Ecto neural progenitor cell (in vitro differentiated cells): ENCODE measurements around the gene KICS2.
"Not testable (repeated sequence)": the region's sequence is repeated elsewhere in the genome, so short reads cannot be mapped to it uniquely, and the experiment has no call there.

ENCODE experiments used
- DNase-seq: peaks from one replicate; pipeline ENCODE4 v3.0.0-alpha.2; 2018; ENCODE audit warnings: low spot score

The KICS2 gene

DNA sequence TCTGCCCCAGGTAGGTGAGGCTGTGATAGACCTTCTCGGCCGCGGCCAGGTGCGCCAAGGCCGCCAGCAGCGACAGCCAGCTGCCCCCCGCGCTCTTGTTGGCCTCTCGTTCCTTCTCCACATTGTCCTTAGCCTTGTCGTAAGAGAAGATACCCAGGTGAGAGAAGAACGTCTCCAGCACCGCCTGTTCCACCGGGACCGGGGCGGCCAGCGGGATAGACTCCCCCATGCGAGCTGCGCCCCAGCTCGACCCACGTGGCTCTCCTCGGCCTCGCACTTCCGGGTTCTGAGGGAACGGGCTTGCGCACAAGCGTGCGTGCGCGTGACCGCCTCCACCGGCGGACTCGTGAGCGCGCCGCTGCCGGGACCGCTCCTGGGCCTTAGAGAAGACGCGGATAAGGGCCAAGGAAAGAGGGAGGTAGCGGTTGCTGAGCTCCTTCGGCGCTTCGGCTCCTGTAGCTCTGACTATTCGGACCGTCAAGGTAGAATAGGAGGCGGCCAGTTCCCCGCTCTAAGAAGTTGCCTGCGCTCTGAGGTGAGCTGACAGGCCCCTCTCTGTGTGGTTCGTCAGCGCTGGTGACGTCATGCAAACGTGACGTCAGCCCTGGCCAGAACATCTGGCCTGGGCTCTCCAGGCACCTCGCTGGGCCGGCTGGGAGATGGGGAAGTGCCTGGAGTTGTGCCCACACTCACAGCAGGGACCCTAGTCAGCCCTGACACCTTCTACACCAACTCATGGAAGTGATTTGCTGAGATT, at the start of gene KICS2:
TSS of gene KICS2 (minus strand) at position 288 of the 757 bp plus-strand sequence. CDS start at position 229, 59 bp downstream.
- peak; percentile 95 for DNase-seq

DNA sequence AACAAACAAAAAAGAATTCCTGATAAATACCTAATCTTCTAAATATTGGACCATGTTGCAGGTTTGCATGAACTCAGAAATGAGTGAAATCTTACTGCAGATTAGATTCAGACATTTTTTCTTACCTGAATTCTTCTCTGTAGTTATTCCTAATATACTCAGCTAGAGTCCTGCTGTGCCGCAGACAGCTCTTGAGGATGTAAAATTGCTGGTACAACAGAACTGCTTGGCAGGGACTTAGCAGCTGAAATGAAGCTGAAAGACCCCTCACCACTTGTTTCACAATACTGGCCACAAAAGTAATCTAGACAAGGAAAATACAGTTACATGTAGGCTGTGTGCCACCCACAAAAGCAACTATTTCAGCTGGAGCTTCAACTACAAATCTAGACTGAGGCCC, 48.3 kb upstream of the KICS2 start:
- no peak for DNase-seq

DNA sequence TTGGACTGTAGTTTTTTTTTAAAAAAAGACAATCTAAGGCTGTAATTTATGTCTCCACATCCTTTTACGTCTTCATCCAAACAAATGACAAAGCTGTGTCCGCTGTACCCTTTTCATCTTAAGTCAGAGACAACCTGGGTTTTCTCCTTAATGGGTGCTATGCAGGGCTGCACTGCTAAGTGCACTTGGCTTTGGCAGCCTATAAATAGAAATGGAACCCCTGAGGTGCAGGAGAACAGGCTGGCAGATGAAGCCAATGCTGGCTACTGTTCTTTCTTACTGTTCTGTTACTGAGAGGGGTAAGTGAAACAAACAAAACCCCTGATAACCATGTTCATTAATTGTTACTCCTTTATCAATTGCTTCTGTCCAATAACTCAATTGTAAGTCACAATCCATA, 47.1 kb upstream of the KICS2 start:
- no peak for DNase-seq

DNA sequence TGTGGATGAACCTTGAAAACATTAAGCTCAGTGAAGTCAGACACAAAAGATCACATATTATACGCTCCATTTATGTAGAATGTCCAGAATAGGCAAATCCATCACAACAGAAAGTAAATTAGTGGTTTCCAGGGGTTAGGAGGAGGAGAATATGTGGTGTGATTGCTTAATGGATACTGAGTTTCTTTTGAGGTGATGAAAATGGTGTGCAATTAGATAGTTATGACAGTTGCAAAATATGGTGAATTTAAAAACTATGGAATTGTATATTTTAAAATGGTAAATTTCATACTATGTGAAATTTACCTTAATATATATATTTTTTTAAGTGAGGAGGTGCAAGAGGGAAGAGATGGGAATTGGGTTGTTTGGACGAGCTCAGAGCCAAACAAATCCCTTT, 46.3 kb upstream of the KICS2 start:
- no peak for DNase-seq

DNA sequence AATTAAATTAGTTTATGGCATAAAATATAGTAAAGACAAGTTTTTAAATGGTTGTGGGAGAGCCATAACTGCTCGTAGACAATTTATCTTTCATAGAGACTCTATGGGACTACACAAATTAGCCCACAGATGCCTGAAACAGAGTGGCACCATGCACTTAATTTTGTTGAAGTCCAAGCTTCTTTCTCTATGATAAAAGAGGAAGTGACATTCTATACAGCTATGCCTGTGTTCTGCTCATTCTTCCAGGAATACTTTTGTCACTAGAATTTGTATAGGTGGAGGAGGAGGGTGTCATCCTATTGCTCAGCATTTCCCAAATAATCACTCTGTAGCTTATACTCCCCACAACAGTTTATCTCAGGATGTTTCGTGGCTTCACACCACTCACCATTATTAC, 43.7 kb upstream of the KICS2 start:
- no peak for DNase-seq

DNA sequence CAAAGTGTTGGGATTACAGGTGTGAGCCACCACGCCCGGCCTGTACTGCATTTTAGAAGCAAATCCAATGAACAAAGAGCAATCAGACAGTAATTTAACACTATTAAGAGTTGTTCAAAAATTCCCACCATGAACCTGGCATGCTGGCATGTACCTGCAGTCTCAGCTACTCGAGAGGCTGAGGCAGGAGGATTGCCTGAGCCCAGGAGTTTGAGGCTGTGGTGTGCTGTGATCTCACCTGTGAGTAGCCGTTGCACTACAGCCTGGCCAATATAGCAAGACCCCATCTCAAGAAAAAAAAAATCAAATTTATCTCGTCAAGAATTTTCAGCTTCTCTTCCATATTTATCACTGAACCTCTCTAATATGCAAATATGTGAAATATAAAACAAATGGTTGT, 39.7 kb upstream of the KICS2 start:
- DNase-seq: no peak

DNA sequence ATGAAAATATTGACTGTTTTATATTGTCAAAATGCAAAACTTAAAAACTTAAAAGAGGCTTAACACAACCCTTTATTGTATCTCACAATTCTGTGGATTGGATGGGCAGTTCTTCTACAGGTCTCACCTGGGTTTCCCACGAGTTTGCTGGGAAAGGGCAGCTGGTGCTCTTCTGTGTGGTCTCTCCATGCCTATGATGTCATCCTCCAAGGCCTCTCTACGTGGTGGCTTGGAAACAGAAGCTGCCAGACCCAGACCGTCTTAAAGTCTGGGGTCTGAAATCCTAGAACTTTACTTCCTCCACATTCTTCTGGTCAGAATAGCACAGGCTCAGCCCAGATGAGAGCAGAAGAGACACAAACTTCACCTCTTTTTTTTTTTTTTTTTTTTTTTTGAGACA, 36.5 kb upstream of the KICS2 start:
- DNase-seq: no peak

DNA sequence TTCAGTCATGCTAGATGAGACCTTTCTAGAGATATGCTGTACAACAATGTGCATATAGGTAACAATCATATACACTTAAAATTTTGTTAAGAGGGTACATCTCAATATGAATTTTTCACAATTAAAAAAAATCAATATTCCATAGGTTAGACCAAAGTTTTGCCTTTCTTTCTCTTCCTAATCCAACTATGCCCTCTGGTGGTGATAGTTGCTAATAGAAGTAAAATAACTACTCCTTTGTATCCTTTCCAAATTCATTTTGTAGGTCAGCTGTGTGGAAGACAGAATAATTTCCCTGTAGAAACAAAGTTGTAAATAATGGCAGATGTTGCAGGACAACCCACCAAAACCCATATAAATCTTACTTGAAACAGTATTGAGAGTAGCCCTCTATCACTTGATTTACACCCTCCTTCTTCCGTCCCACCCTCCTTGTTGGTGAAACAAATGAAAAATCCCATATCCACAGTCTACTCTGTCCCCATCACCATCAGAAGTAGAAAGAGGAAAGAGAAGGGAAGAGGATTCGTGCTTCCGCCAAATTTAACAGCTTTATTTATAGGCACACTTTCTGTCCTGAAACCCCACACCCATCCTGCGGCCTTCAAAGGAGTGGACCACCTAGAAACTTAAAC, 34.2 kb upstream of the KICS2 start:
- no peak for DNase-seq

DNA sequence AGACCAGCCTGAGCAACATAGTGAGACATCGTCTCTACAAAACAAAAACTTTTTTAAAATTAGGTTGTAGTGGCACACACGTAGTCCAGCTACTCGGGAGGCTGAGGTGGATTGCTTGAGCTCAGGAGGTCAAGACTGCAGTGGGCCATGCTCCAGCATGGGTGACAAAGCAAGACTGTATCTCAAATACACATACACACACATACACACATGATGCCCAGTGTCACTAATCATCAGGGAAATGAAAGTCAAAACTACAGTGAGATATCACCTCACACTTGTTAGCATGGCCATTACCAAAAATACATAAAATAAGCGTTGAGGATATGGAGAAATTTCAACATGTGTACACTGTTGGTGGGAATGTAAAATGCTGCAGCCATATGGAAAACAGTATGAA, 33.2 kb upstream of the KICS2 start:
- DNase-seq: no peak

DNA sequence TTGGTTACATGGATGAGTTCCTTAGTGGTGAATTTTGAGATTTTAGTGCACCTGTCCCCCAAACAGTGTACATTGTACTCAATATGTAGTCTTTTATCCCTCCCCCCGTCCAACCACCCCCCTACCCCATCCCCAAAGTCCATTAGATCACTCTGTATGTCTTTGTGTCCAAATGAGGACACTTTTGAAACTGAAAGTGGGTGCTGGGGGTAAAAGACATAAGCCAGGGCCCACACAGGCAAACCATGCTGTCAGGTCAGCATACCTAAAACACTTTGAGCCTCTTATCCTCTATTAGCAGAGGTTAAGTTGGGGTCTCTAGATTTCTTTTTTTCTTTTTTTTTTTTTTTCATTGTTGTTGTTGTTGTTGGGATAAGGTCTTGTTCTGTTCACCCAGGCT, 31.3 kb upstream of the KICS2 start:
- DNase-seq: no peak

DNA sequence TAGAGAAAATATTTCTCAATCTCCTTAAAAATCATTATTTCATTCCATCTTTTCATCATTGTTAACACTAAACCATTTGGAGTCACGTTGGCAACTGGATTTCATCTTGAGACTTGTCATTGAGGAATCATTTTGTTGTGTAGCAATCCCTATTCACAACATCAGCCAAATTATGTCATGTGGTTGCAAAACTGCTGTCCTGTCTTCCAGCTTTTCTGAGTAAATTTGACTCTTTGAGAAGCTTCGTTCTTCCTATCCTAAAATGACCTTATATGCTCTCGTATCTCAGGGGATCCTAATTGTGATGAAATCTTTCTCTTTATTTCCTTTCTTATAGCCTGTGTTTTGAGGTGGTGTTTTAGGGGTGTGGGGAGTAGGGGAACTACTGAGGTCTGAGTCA, 30.6 kb upstream of the KICS2 start:
- no peak for DNase-seq

DNA sequence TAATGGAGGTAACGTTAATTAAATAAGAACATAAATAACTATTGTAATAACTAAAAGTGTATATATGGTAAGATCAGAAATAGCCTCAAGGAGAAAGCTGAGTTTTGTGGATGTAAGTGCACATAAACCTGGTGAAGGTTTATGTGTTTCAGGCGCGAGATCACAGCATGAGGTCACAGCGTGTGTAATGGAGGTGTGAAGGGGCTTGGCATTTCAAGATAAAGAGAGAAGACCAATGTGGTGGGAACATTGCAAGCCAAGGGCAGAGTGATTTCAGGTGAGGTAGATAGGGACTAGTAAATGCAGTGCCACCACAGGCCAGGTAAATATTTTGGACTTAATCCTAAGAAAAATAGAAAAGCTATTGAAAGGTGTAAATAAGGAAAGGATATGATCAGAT, 21.7 kb upstream of the KICS2 start:
- no peak for DNase-seq

DNA sequence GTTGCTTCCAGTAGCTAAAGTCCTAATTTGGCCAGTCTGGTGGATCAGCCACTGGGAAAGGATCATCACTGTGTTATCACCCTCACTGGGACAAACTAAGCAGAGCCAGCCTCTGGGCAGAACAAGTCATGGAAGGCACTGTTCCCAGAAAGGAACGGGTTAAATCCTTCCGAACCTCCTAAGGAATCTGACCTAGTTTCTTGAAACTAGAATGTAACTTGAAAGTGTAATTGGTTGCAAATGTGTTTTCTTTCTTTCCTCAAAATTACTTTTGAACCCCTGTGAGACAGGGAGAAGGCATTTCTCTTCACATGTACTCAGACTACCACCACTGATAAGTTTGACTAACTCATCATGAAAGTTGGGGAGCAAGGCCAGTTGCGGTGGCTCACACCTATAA, 18.7 kb upstream of the KICS2 start:
- no peak for DNase-seq

DNA sequence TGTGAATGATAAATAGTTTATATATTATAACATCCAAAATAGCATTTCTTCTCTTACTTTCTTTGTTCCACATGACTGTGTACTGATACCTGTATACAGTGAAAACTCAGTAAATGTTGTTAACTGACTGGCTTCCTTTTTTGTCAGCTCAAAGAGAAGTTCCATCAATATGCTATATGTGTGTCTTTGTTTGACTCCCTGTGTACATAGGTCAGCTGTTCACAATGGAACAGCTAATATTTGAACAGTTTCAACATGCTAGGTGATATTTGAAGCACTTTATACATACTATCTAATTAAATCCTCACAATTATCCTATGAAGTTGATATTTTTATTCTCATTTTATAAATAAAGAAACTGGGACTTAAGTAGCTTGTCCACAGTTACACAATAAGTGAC, 15.3 kb upstream of the KICS2 start:
- DNase-seq: no peak

DNA sequence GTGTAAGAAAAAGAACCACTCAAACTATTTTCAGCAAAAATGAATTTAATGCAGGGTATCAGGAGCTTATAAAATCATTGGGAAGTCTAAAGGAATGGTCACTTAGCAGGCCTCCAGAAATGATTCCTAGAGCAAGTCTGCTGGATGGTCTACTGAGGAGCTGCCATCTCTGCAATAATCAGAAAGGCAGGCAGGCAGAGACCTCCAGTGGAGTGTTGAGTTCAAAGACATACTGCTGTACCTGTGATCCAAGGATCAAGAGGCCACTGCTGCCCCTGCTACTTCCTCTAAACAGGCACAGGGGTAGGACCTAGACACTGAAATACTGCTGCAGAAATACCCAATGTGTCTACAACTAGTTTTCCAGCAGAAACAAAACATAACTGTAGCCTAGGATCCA, 14.5 kb upstream of the KICS2 start:
- DNase-seq: no peak

DNA sequence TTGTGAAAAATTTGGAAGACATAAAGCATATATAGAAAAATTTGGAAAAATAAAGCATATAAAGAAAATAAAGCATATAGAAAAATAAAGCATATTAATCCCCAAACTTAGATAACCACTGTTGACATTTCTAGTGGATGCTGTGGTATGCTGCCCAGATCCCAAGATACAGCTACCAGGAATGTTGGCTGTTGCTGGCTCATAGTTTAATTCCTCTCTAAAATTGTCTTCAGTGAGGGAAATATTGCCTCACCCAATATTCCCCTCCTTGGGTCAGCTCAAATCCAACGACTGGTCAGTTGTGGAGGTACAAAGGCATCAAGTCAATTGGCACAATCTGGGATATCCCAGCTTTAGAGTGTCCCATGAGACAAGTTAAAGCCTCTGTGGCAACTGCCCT, 10.1 kb upstream of the KICS2 start:
- DNase-seq: no peak

DNA sequence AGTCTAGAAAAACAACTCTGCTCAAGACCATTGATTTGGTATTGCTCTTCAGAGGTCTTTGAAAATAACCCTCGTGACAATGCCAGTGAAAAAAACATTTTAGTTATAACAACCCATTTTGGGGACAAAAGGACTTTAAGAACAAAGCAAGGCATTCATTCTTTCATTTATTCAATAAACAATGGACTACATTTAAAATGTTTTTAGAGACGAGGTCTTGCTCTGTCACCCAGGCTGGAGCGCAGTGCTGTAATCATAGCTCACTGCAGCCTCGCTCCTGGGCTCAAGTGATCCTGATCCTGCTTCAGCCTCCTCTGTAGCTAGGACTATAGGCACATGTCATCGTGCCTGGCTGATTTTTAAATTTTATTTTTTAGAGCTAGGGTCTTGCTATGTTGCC, 7.7 kb upstream of the KICS2 start:
- DNase-seq: no peak

DNA sequence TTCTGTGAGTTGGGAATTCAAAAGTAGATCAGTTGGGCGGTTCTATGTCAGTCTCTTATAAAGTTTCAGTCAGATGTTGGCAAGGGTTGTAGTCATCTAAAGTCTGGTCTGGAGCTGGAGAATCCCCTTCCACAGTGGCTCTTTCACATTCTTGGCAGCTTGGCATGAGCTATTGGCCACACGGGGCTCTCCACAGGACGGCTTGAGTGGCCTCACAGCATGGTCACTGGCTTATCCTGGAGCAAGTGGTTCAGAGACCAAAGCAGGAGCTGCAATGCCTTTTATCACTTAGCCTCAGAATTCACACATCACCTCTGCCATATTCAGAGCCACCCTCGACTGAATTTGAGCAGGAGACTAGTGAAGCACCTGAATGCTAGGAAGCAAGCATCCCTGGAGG, 7.1 kb upstream of the KICS2 start:
- no peak for DNase-seq

DNA sequence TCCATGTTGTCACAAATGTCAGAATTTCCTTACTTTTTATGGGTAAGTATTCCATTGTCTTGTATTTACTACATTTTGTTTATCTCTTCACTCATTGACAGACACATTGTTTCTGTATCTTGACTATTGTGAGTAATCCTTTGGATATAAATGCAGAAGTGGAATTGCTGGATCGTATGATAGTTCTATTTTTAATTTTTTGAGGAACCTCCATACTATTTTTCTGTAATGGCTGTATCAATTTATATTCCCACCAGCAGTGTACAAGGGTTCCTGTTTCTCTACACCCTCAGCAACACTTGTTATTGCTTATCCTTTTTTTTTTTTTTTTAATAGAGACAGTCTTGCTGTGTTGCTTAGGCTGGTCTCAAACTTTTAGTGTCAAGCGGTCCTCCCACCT, 3.5 kb upstream of the KICS2 start:
- no peak for DNase-seq

DNA sequence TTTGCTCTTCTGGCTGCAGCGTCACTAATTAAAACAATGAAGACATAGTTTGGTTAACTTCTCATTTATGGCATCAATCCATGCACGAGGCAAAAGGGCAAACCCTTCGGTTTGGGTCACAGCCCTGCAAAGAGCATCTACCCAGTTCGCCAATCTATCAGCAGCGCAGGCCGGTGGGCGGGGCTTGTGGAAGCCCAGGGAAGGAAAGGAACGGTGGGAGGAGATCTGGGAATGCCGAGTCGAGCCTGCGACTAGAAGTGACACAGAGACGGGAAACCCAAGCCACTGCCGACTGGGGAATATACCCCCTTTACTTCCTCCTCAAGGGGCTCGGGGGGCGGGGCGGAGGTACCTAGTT, 466 bp downstream of the KICS2 start:
- peak; percentile 93 for DNase-seq

DNA sequence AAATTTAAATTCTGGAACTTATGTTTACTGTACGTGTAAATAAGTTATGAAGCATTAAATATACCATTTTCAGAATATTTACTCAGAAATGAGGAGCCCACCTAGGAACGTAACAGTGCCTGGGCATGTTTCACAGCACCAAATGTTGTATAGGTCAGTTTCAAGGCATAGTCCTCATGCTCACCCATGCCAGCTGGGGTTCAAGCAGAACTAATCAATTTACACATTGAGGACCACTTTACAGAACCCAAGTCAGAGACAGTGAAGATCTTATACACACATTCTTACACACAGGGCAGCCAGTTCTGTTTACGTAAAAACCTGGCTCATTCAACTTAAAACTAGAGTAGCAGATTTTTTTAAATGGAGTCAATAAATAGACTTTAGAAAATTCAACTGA, 2.0 kb downstream of the KICS2 start:
- no peak for DNase-seq

DNA sequence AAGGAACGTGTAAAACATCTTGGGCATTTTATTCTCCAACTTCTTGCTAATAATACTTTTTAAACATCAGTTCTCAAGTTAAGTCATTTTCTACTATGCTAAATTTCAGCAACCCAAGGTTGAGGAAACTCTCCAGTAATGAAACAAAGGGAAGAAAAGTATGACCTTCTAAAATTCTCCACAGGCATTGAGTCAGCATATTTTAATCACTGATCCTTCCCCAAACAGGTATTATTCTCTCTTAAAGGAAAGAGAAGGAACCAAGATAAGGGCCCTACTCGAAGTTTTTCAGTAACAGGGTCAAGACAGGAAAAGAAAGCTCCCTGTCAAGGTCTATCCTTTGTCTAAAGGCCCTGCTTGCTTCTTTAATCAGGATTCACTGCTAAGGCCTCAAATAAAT, 3.0 kb downstream of the KICS2 start:
- DNase-seq: no peak

DNA sequence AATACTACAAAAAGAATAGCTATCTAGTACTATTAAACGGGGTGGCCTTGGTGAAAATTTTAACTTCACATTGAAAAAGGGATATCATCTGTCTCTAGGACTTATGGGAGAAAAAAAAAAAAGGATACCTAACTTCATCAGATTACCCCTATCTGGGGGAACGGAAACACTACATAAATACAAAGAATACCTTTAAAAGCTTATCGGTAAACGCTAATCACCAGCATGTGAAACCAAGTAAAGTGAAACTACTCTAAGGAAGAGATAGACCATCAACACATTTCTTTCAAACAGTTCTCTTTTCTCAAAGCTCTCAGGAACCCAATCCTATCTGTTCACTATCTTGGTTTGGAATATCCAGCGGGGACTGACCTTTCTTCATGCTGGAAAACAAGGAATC, 3.5 kb downstream of the KICS2 start:
- DNase-seq: no peak

DNA sequence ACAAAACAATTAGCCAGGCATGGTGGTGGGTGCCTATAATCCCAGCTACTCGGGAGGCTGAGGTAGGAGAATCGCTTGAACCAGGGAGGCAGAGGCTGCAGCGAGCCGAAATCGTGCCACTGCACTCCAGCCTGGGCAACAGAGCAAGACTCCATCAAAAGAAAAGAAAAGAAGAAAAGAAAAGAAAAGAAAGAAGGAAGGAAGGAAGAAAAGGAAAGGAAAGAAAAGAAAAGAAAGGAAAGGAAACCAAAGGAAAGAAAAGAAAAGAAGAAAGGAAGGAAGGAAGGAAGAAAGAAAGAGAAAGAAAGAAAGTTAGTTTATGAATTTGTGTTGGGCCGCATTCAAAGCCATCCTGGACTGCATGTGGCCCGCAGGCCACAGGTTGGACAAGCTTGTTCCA, 4.5 kb downstream of the KICS2 start:
- not testable (repeated sequence) for DNase-seq
